HUES64 (cell line): ENCODE measurements around the gene ZNF407.

ENCODE experiments used
- H3K27ac ChIP-seq: 2 replicates; pipeline ENCODE4 v1.7.0; 2013; ENCODE audit warnings: low read depth, low read length, inconsistent platforms
- H3K27me3 ChIP-seq: 2 replicates; pipeline ENCODE4 v1.6.1; 2013; ENCODE audit warnings: mild to moderate bottlenecking, low read length; ENCODE audit not compliant: insufficient read depth
- H3K36me3 ChIP-seq: 2 replicates; pipeline ENCODE4 v1.6.1; 2013; ENCODE audit warnings: mild to moderate bottlenecking, low read length; ENCODE audit not compliant: insufficient read depth
- H3K4me1 ChIP-seq: 2 replicates; pipeline ENCODE4 v1.6.1; 2013; ENCODE audit warnings: mild to moderate bottlenecking, low read length, moderate library complexity; ENCODE audit not compliant: insufficient read depth
- H3K4me3 ChIP-seq: 2 replicates; pipeline ENCODE4 v1.5.1; 2013; ENCODE audit warnings: mild to moderate bottlenecking, low read length, moderate library complexity
- H3K9ac ChIP-seq: 2 replicates; pipeline ENCODE4 v1.6.1; 2013; ENCODE audit warnings: mild to moderate bottlenecking, low read depth, low read length
- H3K9me3 ChIP-seq: 2 replicates; pipeline ENCODE4 v1.6.1; 2013; ENCODE audit warnings: low read depth, low read length; ENCODE audit not compliant: insufficient read depth
- WGBS: fragments of 150-250, 120-280 bp; methylation state at CpG from one replicate; pipeline ENCODE4 v1.1.7; 2013; ENCODE audit warnings: missing lambda C conversion rate; 5-methylcytosine and 5-hydroxymethylcytosine counted together

The ZNF407 gene

GRCh38 chr18:75107931-75108276 lies 510.2 kb downstream of the ZNF407 start:
- Histone ChIP-seq H3K27ac (no peak overlapping the region), H3K27me3 (no peaks in the 10 kb centered on the region), H3K9ac (no peak overlapping the region), H3K36me3 (no peaks in the 10 kb centered on the region), H3K4me3 (no peak overlapping the region), H3K4me1 (no peaks in the 10 kb centered on the region), H3K9me3 (no peaks in the 10 kb centered on the region)
- WGBS, result 95% methylated on average over 8 of the region's 8 CpGs

GRCh38 chr18:75108579-75109318 lies 511.1 kb downstream of the ZNF407 start:
- H3K36me3 ChIP-seq, result no peaks in the 10 kb centered on the region
- H3K27ac ChIP-seq, result no peak overlapping the region
- no peaks in the 10 kb centered on the region for H3K4me1 ChIP-seq
- no peaks in the 10 kb centered on the region for H3K27me3 ChIP-seq
- H3K4me3 ChIP-seq, result no peak overlapping the region
- WGBS, result 90% methylated on average over 19 of the region's 20 CpGs
- no peaks in the 10 kb centered on the region for H3K9me3 ChIP-seq
- H3K9ac ChIP-seq, result no peak overlapping the region

GRCh38 chr18:75109319-75109691 lies 511.6 kb downstream of the ZNF407 start:
- no peaks in the 10 kb centered on the region for H3K4me1 ChIP-seq
- no peak overlapping the region for H3K4me3 ChIP-seq
- H3K36me3 ChIP-seq, result no peaks in the 10 kb centered on the region
- 92% methylated on average over 7 of the region's 7 CpGs for WGBS
- H3K27me3 ChIP-seq, result no peaks in the 10 kb centered on the region
- H3K9me3 ChIP-seq, result no peaks in the 10 kb centered on the region
- no peak overlapping the region for H3K9ac ChIP-seq
- no peak overlapping the region for H3K27ac ChIP-seq

GRCh38 chr18:75109819-75110218 lies 512.1 kb downstream of the ZNF407 start:
- H3K36me3 ChIP-seq, result no peaks in the 10 kb centered on the region
- no peak overlapping the region for H3K4me3 ChIP-seq
- no peaks in the 10 kb centered on the region for H3K27me3 ChIP-seq
- H3K4me1 ChIP-seq, result no peaks in the 10 kb centered on the region
- no peaks in the 10 kb centered on the region for H3K9me3 ChIP-seq
- WGBS, result 95% methylated on average over 10 of the region's 10 CpGs
- H3K9ac ChIP-seq, result no peak overlapping the region
- no peak overlapping the region for H3K27ac ChIP-seq

GRCh38 chr18:75110311-75110710 lies 512.6 kb downstream of the ZNF407 start:
- no peak overlapping the region for H3K27ac ChIP-seq
- no peaks in the 10 kb centered on the region for H3K4me1 ChIP-seq
- no peaks in the 10 kb centered on the region for H3K27me3 ChIP-seq
- H3K9ac ChIP-seq, result no peak overlapping the region
- 97% methylated on average over 9 of the region's 9 CpGs for WGBS
- H3K36me3 ChIP-seq, result no peaks in the 10 kb centered on the region
- H3K9me3 ChIP-seq, result no peaks in the 10 kb centered on the region
- H3K4me3 ChIP-seq, result no peak overlapping the region

- no peaks in the 10 kb centered on the region for H3K4me1 ChIP-seq
- no peak overlapping the region for H3K27ac ChIP-seq
- H3K9me3 ChIP-seq, result no peaks in the 10 kb centered on the region
- H3K4me3 ChIP-seq, result no peak overlapping the region
- no peak overlapping the region for H3K9ac ChIP-seq
- no peaks in the 10 kb centered on the region for H3K27me3 ChIP-seq
- H3K36me3 ChIP-seq, result no peaks in the 10 kb centered on the region
- 87% methylated on average over 11 of the region's 12 CpGs for WGBS
Observed at GRCh38 chr18:75110846-75111415, 513.3 kb downstream of the ZNF407 start.

GRCh38 chr18:75111760-75112159 lies 514.1 kb downstream of the ZNF407 start:
- WGBS, result 94% methylated on average over 7 of the region's 8 CpGs
- H3K4me3 ChIP-seq, result no peak overlapping the region
- no peaks in the 10 kb centered on the region for H3K4me1 ChIP-seq
- H3K9ac ChIP-seq, result no peak overlapping the region
- H3K27me3 ChIP-seq, result no peaks in the 10 kb centered on the region
- no peaks in the 10 kb centered on the region for H3K9me3 ChIP-seq
- H3K27ac ChIP-seq, result no peak overlapping the region
- H3K36me3 ChIP-seq, result no peaks in the 10 kb centered on the region

GRCh38 chr18:75112186-75113096 lies 514.8 kb downstream of the ZNF407 start:
- Histone ChIP-seq H3K4me1 (no peaks in the 10 kb centered on the region), H3K4me3 (no peak overlapping the region), H3K9me3 (no peaks in the 10 kb centered on the region), H3K9ac (no peak overlapping the region), H3K27ac (no peak overlapping the region), H3K27me3 (no peaks in the 10 kb centered on the region), H3K36me3 (no peaks in the 10 kb centered on the region)
- WGBS, result 94% methylated on average over 16 of the region's 16 CpGs

- H3K27ac ChIP-seq, result no peak overlapping the region
- no peaks in the 10 kb centered on the region for H3K9me3 ChIP-seq
- 92% methylated on average over 5 of the region's 5 CpGs for WGBS
- no peaks in the 10 kb centered on the region for H3K4me1 ChIP-seq
- no peak overlapping the region for H3K4me3 ChIP-seq
- no peaks in the 10 kb centered on the region for H3K36me3 ChIP-seq
- no peak overlapping the region for H3K9ac ChIP-seq
- H3K27me3 ChIP-seq, result no peaks in the 10 kb centered on the region
Observed at GRCh38 chr18:75113455-75113854, 515.8 kb downstream of the ZNF407 start.

- Histone ChIP-seq H3K9ac (no peak overlapping the region), H3K27ac (no peak overlapping the region), H3K4me3 (no peak overlapping the region), H3K9me3 (no peaks in the 10 kb centered on the region), H3K27me3 (no peaks in the 10 kb centered on the region), H3K36me3 (no peaks in the 10 kb centered on the region), H3K4me1 (no peaks in the 10 kb centered on the region)
- 94% methylated on average over 5 of the region's 6 CpGs for WGBS
Observed at GRCh38 chr18:75114231-75114764, 516.6 kb downstream of the ZNF407 start.
